Calu3 (cell line): ENCODE results near the gene EDAR. TPM values are rescaled to one million over a fixed set of nuclear protein-coding genes. Genes with fewer than 3 reads are reported as not detected.
A peak's percentile ranks its signal among the peaks of the same experiment; 100 is the strongest.

Experiments
- BruUV-seq: library from RNA; stranded (reverse); fragments of 400-500 nt; replicated peaks from 2 replicates; lab custom pipeline; 2021; lab: Mats Ljungman, UMichigan
- CTCF ChIA-PET: fragments of 300-600 bp; sonication (Branson Sonifier 250); formaldehyde crosslinking; loops from one replicate; lab custom pipeline; 2022; ENCODE audit warnings: antibody characterized with exemption; lab: Charles Lee
- DNase-seq: peaks from one replicate; pipeline ENCODE4 v3.0.0; 2022
- H3K27ac Mint-ChIP-seq: one replicate; pipeline ENCODE4 v1.8.0; 2022; ENCODE audit warnings: mixed read lengths; ENCODE audit not compliant: unreplicated experiment
- H3K27me3 Mint-ChIP-seq: one replicate; pipeline ENCODE4 v1.8.0; 2022; ENCODE audit warnings: mixed read lengths; ENCODE audit not compliant: unreplicated experiment
- H3K36me3 Mint-ChIP-seq: one replicate; pipeline ENCODE4 v1.8.0; 2022; ENCODE audit warnings: mild to moderate bottlenecking, moderate library complexity, mixed read lengths; ENCODE audit not compliant: insufficient read depth, unreplicated experiment
- H3K4me1 Mint-ChIP-seq: one replicate; pipeline ENCODE4 v1.8.0; 2022; ENCODE audit warnings: mild to moderate bottlenecking, low read depth, mixed read lengths; ENCODE audit not compliant: unreplicated experiment
- H3K4me3 Mint-ChIP-seq: one replicate; pipeline ENCODE4 v1.8.0; 2022; ENCODE audit warnings: mild to moderate bottlenecking, low read depth, moderate library complexity, mixed read lengths; ENCODE audit not compliant: unreplicated experiment
- H3K9me3 Mint-ChIP-seq: one replicate; pipeline ENCODE4 v1.8.0; 2022; ENCODE audit warnings: low read depth, mixed read lengths; ENCODE audit not compliant: unreplicated experiment
- intact Hi-C: fragments of 100-400 bp; cut with micrococcal nuclease; formaldehyde crosslinking; loops from one replicate; pipeline ENCODE4 v1.10.0; 2022; ENCODE audit not compliant: unreplicated experiment
- total RNA-seq: library from RNA; stranded (reverse); gene quantifications from 2 replicates; pipeline ENCODE4 v1.2.3, GENCODE V29; 2022
- TF ChIP-seq, protein P1 (sequence below): fragments of 200-600 bp; IDR thresholded peaks from one replicate; pipeline ENCODE4 v1.8.0; 2022; ENCODE audit warnings: antibody characterized with exemption; ENCODE audit not compliant: unreplicated experiment

Gene EDAR
- total RNA-seq, 1 experiment from 2014 or later, result not detected

- BruUV-seq, result no TSS peak
- H3K9me3 Mint-ChIP-seq, result no peaks in the 10 kb centered on the region
- no peak overlapping the region for H3K4me3 Mint-ChIP-seq
- no peak overlapping the region for H3K27ac Mint-ChIP-seq
- intact Hi-C loops, result no loop called here
- no peaks in the 10 kb centered on the region for H3K36me3 Mint-ChIP-seq
- no peak for DNase-seq
- CTCF ChIA-PET, result interaction anchor here (0.6 to 0.7 kb wide), 2 partner anchors 60 to 79 kb away, joined by 3 to 4 read pairs; no protein-coding TSS in a partner anchor
- TF ChIP-seq, protein P1, sequence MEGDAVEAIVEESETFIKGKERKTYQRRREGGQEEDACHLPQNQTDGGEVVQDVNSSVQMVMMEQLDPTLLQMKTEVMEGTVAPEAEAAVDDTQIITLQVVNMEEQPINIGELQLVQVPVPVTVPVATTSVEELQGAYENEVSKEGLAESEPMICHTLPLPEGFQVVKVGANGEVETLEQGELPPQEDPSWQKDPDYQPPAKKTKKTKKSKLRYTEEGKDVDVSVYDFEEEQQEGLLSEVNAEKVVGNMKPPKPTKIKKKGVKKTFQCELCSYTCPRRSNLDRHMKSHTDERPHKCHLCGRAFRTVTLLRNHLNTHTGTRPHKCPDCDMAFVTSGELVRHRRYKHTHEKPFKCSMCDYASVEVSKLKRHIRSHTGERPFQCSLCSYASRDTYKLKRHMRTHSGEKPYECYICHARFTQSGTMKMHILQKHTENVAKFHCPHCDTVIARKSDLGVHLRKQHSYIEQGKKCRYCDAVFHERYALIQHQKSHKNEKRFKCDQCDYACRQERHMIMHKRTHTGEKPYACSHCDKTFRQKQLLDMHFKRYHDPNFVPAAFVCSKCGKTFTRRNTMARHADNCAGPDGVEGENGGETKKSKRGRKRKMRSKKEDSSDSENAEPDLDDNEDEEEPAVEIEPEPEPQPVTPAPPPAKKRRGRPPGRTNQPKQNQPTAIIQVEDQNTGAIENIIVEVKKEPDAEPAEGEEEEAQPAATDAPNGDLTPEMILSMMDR, result no peak
- peaks cover 57% of the 10 kb centered on the region for H3K27me3 Mint-ChIP-seq
- peaks cover 11% of the 10 kb centered on the region for H3K4me1 Mint-ChIP-seq
Measured at GRCh38 chr2:109014476-109014875, 25.5 kb upstream of the EDAR start.

GRCh38 chr2:109013051-109013450 is 24.0 kb upstream of the EDAR start:
- Mint-ChIP-seq H3K36me3 (no peaks in the 10 kb centered on the region), H3K9me3 (no peaks in the 10 kb centered on the region), H3K27me3 (peaks cover 46% of the 10 kb centered on the region), H3K4me1 (peaks cover 11% of the 10 kb centered on the region), H3K27ac (peak overlapping the region; percentile 27), H3K4me3 (no peak overlapping the region)
- intact Hi-C loops, result no loop called here
- DNase-seq, result peak; percentile 50
- TF ChIP-seq, protein P1, result no peak
- BruUV-seq, result no TSS peak
- CTCF ChIA-PET, result no interaction called here

- Mint-ChIP-seq H3K4me1 (peaks cover 11% of the 10 kb centered on the region), H3K9me3 (no peaks in the 10 kb centered on the region), H3K27me3 (peaks cover 41% of the 10 kb centered on the region), H3K4me3 (no peak overlapping the region), H3K27ac (no peak overlapping the region), H3K36me3 (no peaks in the 10 kb centered on the region)
- CTCF ChIA-PET, result no interaction called here
- no TSS peak for BruUV-seq
- DNase-seq, result no peak
- TF ChIP-seq, protein P1, result no peak
- intact Hi-C loops, result no loop called here
Measured at GRCh38 chr2:109009920-109010610, 21.0 kb upstream of the EDAR start.

DNA sequence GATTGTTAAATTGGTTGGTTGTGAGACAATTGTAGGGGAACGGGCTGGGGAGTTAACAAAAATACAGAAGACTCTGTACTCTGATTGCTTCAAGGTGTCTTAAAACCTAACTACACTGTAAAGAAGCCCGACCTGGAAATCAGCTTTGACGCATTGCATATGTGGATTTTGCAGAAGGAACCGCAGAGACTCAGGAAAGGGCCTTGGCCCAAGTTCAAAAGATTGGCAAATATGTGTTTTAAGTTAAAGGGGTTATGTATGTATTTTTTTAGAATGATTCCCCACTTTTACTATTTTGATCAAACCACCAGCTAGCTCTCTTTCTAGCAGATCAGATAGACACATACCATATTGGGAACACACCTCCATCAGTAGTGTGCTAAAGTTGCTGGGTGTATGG is 18.0 kb upstream of the EDAR start:
- intact Hi-C loops, result no loop called here
- H3K27ac Mint-ChIP-seq, result no peak overlapping the region
- TF ChIP-seq, protein P1, result no peak
- no peaks in the 10 kb centered on the region for H3K36me3 Mint-ChIP-seq
- peaks cover 50% of the 10 kb centered on the region for H3K27me3 Mint-ChIP-seq
- no peak overlapping the region for H3K4me3 Mint-ChIP-seq
- DNase-seq, result no peak
- H3K9me3 Mint-ChIP-seq, result no peaks in the 10 kb centered on the region
- BruUV-seq, result no TSS peak
- CTCF ChIA-PET, result no interaction called here
- H3K4me1 Mint-ChIP-seq, result no peaks in the 10 kb centered on the region
